Heart left ventricle (tissue), 13 donors: ENCODE data around the gene KIF16B.

Experiments
- POLR2A ChIP-seq, 2 donors: fragments of 450-650 bp; IDR thresholded peaks; one replicate each; pipeline ENCODE4 v1.6.1; 2017; ENCODE audit warnings: antibody characterized with exemption in 2 of 2, mild to moderate bottlenecking in 2 of 2, moderate library complexity in 2 of 2
- TF ChIP-seq, protein P1 (sequence below), 12 donors: fragments of 200-600 bp; sonication (generic) in 4 of 12; IDR thresholded peaks; one replicate each; pipeline versions ENCODE4 v1.5.0 to v1.8.0; 2018 to 2022; ENCODE audit warnings: antibody characterized with exemption in 12 of 12, mild to moderate bottlenecking in 5 of 12
- donor health status: ischemic (EF 13 %, LVEDD 7.1; RV severe dilation, severe dysfunction).
- donor health status: DM: no; HTN: yes; CAD: no.
- donor health status: DM: no; HTN: no; CAD: no.
- donor health status: ischemic (EF 25% LVEDD 6.9; RV normal size, moderate dysfunction).
- donor health status: ischemic (EF 25% LVEDD 5.7; RV mildly dilated, moderate dysfunction).
- donor health status: ischemic (EF 35%, LVEDD 5.7; RV mildly dilated, moderate dysfunction).
- donor health status: nonischemic (EF 11% LVEDD 7.7; RV severe dilation, severe dysfunction).
- donor health status: DM: yes; HTN: yes; CAD: no.
- donor health status: PGD.
- donor health status: ischemic (EF 29% LVEDD 5.4; RV normal size, mild dysfunction).
- donor health status: nonischemic (EF 23%, LVEDD 6.1; RV moderate dilation, normal function).

DNA sequence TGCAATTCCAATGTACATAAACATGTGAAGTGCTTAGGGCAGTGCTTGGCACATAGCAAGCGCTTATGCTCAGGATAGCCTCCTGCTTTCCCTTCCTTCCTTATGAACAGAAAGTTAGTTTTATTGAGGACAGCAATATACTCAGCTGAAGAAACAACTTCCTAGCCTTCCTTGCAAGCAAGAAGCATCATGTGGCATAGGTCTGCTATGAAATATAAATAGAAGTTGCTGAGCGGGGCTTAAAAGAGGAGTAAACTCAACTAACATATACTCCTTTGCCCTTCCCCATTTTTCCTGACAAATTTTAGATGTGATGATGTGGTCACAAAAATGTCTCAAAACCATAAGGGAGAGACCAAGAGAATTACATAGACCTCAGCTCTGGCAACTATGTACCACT lies 98.9 kb downstream of the KIF16B start:
- TF ChIP-seq, protein P1, sequence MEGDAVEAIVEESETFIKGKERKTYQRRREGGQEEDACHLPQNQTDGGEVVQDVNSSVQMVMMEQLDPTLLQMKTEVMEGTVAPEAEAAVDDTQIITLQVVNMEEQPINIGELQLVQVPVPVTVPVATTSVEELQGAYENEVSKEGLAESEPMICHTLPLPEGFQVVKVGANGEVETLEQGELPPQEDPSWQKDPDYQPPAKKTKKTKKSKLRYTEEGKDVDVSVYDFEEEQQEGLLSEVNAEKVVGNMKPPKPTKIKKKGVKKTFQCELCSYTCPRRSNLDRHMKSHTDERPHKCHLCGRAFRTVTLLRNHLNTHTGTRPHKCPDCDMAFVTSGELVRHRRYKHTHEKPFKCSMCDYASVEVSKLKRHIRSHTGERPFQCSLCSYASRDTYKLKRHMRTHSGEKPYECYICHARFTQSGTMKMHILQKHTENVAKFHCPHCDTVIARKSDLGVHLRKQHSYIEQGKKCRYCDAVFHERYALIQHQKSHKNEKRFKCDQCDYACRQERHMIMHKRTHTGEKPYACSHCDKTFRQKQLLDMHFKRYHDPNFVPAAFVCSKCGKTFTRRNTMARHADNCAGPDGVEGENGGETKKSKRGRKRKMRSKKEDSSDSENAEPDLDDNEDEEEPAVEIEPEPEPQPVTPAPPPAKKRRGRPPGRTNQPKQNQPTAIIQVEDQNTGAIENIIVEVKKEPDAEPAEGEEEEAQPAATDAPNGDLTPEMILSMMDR (IDR thresholded peaks at IDR 0.05), result no peak
- no peak for TF ChIP-seq POLR2A (IDR thresholded peaks at IDR 0.05)
